ENCODE measurements around the gene TSC22D2. TPM values are rescaled to one million over a fixed set of nuclear protein-coding genes. Genes with fewer than 3 reads are reported as not detected.

The TSC22D2 gene
- total and polyA plus RNA-seq, 2 experiments from 2014 or later: 22.6 to 25.6 TPM

- no peak overlapping the region for H3K4me3 ChIP-seq
- peak in 1 of 2 donors; percentile 5 for DNase-seq (ENCODE audit: low read depth in 1 of 2, low spot score in 1 of 2)
These were observed 107.1 kb downstream of the TSC22D2 start for GRCh38 chr3:150515210-150515609.

More at GRCh38 chr3:150515210-150515609, 107.1 kb downstream of the TSC22D2 start:
- Histone ChIP-seq H3K4me1 (ENCODE audit: low read depth) (no peaks in the 10 kb centered on the region), H3K27ac (no peak overlapping the region), H3K9me3 (ENCODE audit: low read depth) (peaks cover 3% of the 10 kb centered on the region), H3K27me3 (no peaks in the 10 kb centered on the region), H3K36me3 (no peaks in the 10 kb centered on the region)
- TF ChIP-seq CTCF (IDR thresholded peaks at IDR 0.05; ENCODE audit: low read depth, low read length): no peak

Other genes with a start within 250 kb of the TSC22D2 start
- 208 and 252 TPM in 2 replicates for gene SERP1, start 138.2 kb downstream of the TSC22D2 start, total RNA-seq
- gene SERP1, start 138.2 kb downstream of the TSC22D2 start, polyA plus RNA-seq: 73.4 and 76.0 TPM in 2 replicates
- gene EIF2A, start 138.5 kb downstream of the TSC22D2 start, total RNA-seq: 49.5 and 59.5 TPM in 2 replicates
- gene EIF2A, start 138.5 kb downstream of the TSC22D2 start, polyA plus RNA-seq: 40.5 and 48.6 TPM in 2 replicates
- 69.3 and 74.7 TPM in 2 replicates for gene SELENOT, start 195.0 kb downstream of the TSC22D2 start, total RNA-seq
- gene SELENOT, start 195.0 kb downstream of the TSC22D2 start, polyA plus RNA-seq: 197 and 199 TPM in 2 replicates